ENCODE results near the gene RYR1.
"Not testable (repeated sequence)": the region's sequence is repeated elsewhere in the genome, so short reads cannot be mapped to it uniquely, and the experiment has no call there.

The RYR1 gene

DNA sequence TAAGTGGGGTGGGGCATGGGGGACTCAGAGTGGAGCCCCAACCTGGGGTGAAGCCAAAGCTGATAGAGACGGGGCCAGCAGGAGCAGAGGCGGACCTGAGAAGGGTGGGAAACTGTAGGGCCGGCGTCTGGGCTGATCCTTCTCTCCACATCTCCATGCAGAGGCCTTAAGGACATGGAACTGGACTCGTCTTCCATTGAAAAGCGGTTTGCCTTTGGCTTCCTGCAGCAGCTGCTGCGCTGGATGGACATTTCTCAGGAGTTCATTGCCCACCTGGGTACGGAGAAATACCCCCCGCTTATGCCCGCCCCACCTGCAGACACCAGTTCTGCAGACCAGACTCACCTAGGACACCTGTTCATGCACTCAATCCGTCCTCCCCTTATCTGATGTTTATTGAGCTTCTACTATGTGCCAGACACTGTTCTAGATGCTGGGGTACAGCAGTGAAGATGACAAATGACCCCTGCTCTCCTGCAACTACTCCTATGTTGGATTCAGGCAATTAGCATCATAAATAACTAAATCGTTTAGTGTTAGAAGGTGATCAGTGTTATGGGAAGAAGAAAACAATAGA is 74.1 kb downstream of the RYR1 start:
- WGBS, 2 experiments (ENCODE audit: insufficient coverage in 2 of 2), result 89 to 91% methylated on average over 10 of the region's 12 CpGs

DNA sequence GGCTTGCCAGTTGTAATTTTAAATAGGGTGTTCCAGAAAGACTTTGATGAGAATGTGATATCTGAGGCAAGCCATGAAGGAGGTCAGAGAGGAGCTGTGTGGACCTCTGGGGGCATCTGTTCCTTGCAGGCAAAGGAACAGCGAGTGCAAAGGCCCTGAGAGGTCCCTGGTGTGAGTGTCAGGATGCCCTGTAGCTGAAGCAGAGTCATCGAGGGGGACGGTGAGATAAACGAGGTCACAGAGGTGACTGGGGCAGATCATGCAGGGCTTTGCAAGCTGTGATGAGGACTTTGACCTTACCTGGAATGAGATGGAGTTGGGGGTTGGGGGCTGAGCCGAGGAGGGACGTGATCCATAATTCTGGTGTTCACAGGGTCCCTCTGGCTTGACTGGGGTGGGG is 75.0 kb downstream of the RYR1 start:
- Histone ChIP-seq H3K27ac (ENCODE audit: low read depth, low read length, severe bottlenecking) (no peak overlapping the region), H3K4me3 (ENCODE audit: extremely low read depth, insufficient read depth, low read length, poor library complexity, severe bottlenecking) (no peak overlapping the region), H3K9me3 (ENCODE audit: control insufficient read depth, low read length) (no peaks in the 10 kb centered on the region), H3K4me1 (ENCODE audit: control insufficient read depth, insufficient read depth, low read length, poor library complexity, severe bottlenecking) (no peaks in the 10 kb centered on the region), H3K36me3 (ENCODE audit: control insufficient read depth, insufficient read depth, low read length) (no peaks in the 10 kb centered on the region)
- 86 to 90% methylated on average over 5 to 6 of the region's 6 CpGs for WGBS, 2 experiments (ENCODE audit: insufficient coverage in 2 of 2)

More for the DNA sequence above, 74.1 kb downstream of the RYR1 start:
- Histone ChIP-seq H3K36me3 (ENCODE audit: control insufficient read depth, insufficient read depth, low read length) (no peaks in the 10 kb centered on the region), H3K4me1 (ENCODE audit: control insufficient read depth, insufficient read depth, low read length, poor library complexity, severe bottlenecking) (no peaks in the 10 kb centered on the region), H3K27ac (ENCODE audit: low read depth, low read length, severe bottlenecking) (no peak overlapping the region), H3K9me3 (ENCODE audit: control insufficient read depth, low read length) (no peaks in the 10 kb centered on the region), H3K4me3 (ENCODE audit: extremely low read depth, insufficient read depth, low read length, poor library complexity, severe bottlenecking) (no peak overlapping the region)

DNA sequence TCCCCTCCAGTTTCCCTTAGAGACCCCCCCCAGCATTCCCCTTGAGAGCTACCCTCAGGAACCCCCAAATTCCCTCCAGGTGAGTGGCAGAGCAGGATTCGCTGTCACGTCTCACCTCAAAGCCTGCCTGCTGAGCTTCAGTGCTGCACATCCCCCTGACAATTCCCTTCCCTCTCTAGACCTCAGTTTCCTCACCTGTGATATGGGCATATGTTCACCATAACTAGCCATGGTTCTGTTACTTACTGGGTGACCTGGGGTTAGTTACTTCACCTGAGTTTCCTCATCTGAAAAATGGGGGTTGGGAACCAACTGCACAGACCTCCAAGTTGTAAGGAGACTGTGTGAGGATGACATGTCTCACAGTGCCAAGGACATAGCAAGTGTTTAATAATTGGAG is 75.5 kb downstream of the RYR1 start:
- no peaks in the 10 kb centered on the region for H3K9me3 ChIP-seq (ENCODE audit: control insufficient read depth, low read length)

DNA sequence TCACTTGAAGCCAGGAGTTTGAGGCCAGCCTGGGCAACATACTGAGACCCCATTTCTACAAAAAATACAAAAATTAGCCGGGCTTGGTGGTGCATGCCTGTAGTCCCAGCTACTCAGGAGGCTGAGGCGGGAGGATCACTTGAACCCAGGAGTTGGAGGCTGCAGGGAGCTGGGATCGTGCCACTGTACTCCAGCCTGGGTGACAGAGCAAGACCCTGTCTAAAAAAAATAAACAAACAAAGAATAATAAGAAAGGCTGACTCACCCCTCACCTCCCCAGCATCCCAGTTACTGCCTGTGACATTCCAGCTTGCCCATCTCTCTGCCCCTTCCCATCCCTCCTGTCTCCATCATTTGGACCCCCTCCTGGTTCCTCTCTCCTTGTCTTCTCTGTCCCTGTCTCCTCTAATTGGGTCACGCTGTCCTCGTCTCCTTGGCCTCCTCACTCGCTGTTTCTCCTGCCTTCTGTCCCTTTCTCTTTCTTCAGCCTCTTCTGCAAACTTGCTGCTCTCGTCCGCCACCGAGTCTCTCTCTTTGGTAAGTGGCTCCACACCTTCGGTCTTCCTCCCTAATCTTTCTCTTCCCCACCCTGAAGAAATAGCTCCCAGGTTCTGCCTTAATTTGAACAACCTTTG is 77.7 kb downstream of the RYR1 start:
- H3K4me3 ChIP-seq (ENCODE audit: extremely low read depth, insufficient read depth, low read length, poor library complexity, severe bottlenecking), result no peak overlapping the region
- H3K36me3 ChIP-seq (ENCODE audit: control insufficient read depth, insufficient read depth, low read length), result no peaks in the 10 kb centered on the region
- H3K4me1 ChIP-seq (ENCODE audit: control insufficient read depth, insufficient read depth, low read length, poor library complexity, severe bottlenecking), result no peaks in the 10 kb centered on the region
- 90 to 91% methylated on average over 10 of the region's 10 CpGs for WGBS, 2 experiments (ENCODE audit: insufficient coverage in 2 of 2)
- no peak overlapping the region for H3K27ac ChIP-seq (ENCODE audit: low read depth, low read length, severe bottlenecking)
- no peaks in the 10 kb centered on the region for H3K9me3 ChIP-seq (ENCODE audit: control insufficient read depth, low read length)

More for the DNA sequence above, 75.5 kb downstream of the RYR1 start:
- Histone ChIP-seq H3K27ac (ENCODE audit: low read depth, low read length, severe bottlenecking) (no peak overlapping the region), H3K4me3 (ENCODE audit: extremely low read depth, insufficient read depth, low read length, poor library complexity, severe bottlenecking) (no peak overlapping the region), H3K4me1 (ENCODE audit: control insufficient read depth, insufficient read depth, low read length, poor library complexity, severe bottlenecking) (no peaks in the 10 kb centered on the region), H3K36me3 (ENCODE audit: control insufficient read depth, insufficient read depth, low read length) (no peaks in the 10 kb centered on the region)
- WGBS, 2 experiments (ENCODE audit: insufficient coverage in 2 of 2), result 91 to 92% methylated on average over 2 of the region's 2 CpGs

DNA sequence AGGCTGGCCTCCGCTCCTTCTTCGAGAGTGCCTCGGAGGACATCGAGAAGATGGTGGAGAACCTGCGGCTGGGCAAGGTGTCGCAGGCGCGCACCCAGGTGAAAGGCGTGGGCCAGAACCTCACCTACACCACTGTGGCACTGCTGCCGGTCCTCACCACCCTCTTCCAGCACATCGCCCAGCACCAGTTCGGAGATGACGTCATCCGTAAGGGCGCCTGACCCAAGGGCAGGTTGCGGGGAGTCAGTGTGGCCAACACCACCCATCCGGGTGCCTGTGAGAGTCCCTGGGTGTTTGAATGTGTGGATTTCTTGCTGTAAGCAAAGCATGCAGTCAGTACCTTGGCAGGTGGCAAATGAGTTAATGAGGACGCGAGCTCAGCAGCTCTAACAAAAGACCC is 78.8 kb downstream of the RYR1 start:
- 95 to 97% methylated on average over 19 of the region's 19 CpGs for WGBS, 2 experiments (ENCODE audit: insufficient coverage in 2 of 2)
- Histone ChIP-seq H3K27ac (ENCODE audit: low read depth, low read length, severe bottlenecking) (no peak overlapping the region), H3K9me3 (ENCODE audit: control insufficient read depth, low read length) (no peaks in the 10 kb centered on the region), H3K36me3 (ENCODE audit: control insufficient read depth, insufficient read depth, low read length) (no peaks in the 10 kb centered on the region), H3K4me1 (ENCODE audit: control insufficient read depth, insufficient read depth, low read length, poor library complexity, severe bottlenecking) (no peaks in the 10 kb centered on the region), H3K4me3 (ENCODE audit: extremely low read depth, insufficient read depth, low read length, poor library complexity, severe bottlenecking) (no peak overlapping the region)

DNA sequence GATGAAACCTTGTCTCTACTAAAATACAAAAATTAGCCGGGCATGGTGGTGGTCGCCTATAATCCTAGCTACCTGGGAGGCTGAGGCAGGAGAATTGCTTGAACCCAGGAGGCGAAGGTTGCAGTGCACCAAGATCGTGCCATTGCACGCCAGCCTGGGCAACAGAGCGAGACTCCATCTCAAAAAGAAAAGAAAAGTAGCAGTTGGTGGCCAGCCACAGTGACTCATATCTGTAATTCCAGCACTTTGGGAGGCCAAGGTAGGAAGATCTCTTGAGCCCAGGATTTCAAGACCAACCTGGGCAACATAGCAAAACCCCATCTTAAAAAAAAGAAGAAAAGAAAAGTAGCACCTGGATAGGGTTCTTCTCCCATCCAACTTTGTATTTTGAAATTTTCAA is 79.7 kb downstream of the RYR1 start:
- H3K4me1 ChIP-seq (ENCODE audit: control insufficient read depth, insufficient read depth, low read length, poor library complexity, severe bottlenecking); H3K4me3 ChIP-seq (ENCODE audit: extremely low read depth, insufficient read depth, low read length, poor library complexity, severe bottlenecking); H3K27ac ChIP-seq (ENCODE audit: low read depth, low read length, severe bottlenecking); H3K36me3 ChIP-seq (ENCODE audit: control insufficient read depth, insufficient read depth, low read length); H3K9me3 ChIP-seq (ENCODE audit: control insufficient read depth, low read length): not testable (repeated sequence)
- 92 to 96% methylated on average over 5 of the region's 6 CpGs for WGBS, 2 experiments (ENCODE audit: insufficient coverage in 2 of 2)

DNA sequence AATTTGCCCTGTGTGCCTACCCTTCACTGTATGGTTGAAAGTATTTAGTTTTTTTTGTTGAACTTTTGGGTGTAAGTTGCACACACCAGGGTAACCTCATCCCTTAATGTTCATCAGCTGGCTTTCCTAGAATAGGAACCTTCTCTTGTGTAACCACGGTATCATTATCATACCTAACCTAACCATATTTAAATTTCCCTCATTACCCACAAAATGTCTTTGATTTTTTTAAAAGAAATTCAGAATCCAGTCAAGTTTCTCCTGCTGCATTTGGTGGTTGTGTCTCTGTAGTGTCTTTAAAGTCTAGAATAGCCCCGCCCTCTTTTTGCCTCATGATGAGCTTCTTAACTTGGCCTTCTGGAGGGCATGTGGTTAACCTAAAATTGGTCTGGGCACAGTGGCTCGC is 80.3 kb downstream of the RYR1 start:
- no peaks in the 10 kb centered on the region for H3K9me3 ChIP-seq (ENCODE audit: control insufficient read depth, low read length)
- H3K36me3 ChIP-seq (ENCODE audit: control insufficient read depth, insufficient read depth, low read length), result no peaks in the 10 kb centered on the region
- no peak overlapping the region for H3K27ac ChIP-seq (ENCODE audit: low read depth, low read length, severe bottlenecking)
- no peaks in the 10 kb centered on the region for H3K4me1 ChIP-seq (ENCODE audit: control insufficient read depth, insufficient read depth, low read length, poor library complexity, severe bottlenecking)
- H3K4me3 ChIP-seq (ENCODE audit: extremely low read depth, insufficient read depth, low read length, poor library complexity, severe bottlenecking), result no peak overlapping the region
- WGBS, 2 experiments (ENCODE audit: insufficient coverage in 2 of 2), result 90 to 94% methylated on average over 2 of the region's 3 CpGs

DNA sequence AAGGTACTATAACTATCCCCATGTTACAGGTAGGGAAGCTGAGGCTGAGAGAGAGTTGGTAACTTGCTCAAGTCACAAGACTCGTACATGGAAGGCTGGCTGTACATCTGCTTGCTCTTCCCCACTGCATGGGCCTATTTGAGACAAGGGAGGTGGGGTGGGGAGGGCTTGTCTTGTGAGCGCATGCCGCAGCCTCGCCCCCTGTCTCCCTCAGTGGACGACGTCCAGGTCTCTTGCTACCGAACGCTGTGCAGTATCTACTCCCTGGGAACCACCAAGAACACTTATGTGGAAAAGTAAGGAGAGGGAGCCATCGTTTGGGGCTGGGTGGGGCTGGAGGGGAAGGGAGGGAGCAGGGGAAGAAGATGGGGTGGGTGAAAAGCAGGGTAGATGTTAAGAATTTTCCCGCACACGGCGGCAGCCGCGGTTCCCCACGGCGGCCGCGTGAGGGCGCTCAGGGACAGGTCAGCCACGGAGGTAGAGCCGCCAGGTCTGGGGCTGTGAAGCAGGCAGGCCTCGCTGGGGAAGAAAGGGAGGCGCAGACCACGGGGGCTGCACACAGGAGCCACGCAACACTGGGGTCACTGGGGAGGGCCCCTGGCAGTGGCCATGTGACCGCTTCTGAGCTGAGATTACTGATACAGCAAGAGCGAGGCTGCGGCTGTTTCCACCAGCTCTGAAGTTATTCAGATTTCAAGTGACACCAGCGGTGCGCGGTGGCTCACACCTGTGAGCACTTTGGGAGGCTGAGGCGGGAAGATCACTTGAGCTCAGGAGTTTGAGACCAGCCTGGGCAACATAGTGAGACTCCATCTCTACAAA is 81.5 kb downstream of the RYR1 start:
- no peaks in the 10 kb centered on the region for H3K4me1 ChIP-seq (ENCODE audit: control insufficient read depth, insufficient read depth, low read length, poor library complexity, severe bottlenecking)
- no peaks in the 10 kb centered on the region for H3K9me3 ChIP-seq (ENCODE audit: control insufficient read depth, low read length)
- no peaks in the 10 kb centered on the region for H3K36me3 ChIP-seq (ENCODE audit: control insufficient read depth, insufficient read depth, low read length)
- no peak overlapping the region for H3K27ac ChIP-seq (ENCODE audit: low read depth, low read length, severe bottlenecking)
- 32 to 46% methylated on average over 26 to 30 of the region's 32 CpGs for WGBS, 2 experiments (ENCODE audit: insufficient coverage in 2 of 2)
- no peak overlapping the region for H3K4me3 ChIP-seq (ENCODE audit: extremely low read depth, insufficient read depth, low read length, poor library complexity, severe bottlenecking)

DNA sequence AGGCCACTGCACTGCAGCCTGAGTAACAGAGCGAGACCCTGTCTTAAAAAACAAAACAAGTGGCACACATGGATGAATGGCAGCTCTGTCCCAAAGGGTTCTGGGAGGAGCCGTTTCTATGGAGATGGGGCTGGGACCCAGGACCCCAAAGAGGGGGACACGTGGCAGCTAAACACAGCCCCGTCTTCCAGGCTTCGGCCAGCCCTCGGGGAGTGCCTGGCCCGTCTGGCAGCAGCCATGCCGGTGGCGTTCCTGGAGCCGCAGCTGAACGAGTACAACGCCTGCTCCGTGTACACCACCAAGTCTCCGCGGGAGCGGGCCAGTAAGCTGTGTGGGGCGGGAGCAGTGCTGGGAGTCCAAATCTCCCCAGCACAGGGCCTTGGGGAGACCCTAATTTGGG is 82.4 kb downstream of the RYR1 start:
- Histone ChIP-seq H3K9me3 (ENCODE audit: control insufficient read depth, low read length) (no peaks in the 10 kb centered on the region), H3K4me3 (ENCODE audit: extremely low read depth, insufficient read depth, low read length, poor library complexity, severe bottlenecking) (no peak overlapping the region), H3K36me3 (ENCODE audit: control insufficient read depth, insufficient read depth, low read length) (no peaks in the 10 kb centered on the region), H3K4me1 (ENCODE audit: control insufficient read depth, insufficient read depth, low read length, poor library complexity, severe bottlenecking) (no peaks in the 10 kb centered on the region), H3K27ac (ENCODE audit: low read depth, low read length, severe bottlenecking) (no peak overlapping the region)
- 92 to 97% methylated on average over 17 of the region's 17 CpGs for WGBS, 2 experiments (ENCODE audit: insufficient coverage in 2 of 2)

DNA sequence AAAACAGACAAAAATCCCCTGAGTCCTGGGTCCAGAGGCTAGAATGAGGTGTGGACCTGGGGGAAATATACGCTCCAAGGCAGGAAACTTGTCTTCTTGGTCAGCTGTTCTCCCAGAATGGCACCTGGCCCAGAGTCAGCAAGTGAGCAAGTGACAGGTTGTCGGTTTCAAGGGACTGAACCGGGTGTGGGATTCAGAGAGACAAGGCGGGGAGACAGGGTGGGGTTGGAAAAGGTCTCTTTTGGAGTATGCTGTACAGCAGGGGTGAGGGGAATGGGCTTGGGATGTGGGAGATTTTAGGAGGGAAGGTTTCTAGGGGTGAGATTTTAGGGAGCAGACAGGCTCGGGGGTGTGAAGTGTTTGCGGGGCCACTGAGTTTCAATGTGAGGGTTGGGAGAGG is 83.3 kb downstream of the RYR1 start:
- WGBS, 2 experiments (ENCODE audit: insufficient coverage in 2 of 2), result 97 to 99% methylated on average over 6 of the region's 6 CpGs
- H3K36me3 ChIP-seq (ENCODE audit: control insufficient read depth, insufficient read depth, low read length), result no peaks in the 10 kb centered on the region
- H3K27ac ChIP-seq (ENCODE audit: low read depth, low read length, severe bottlenecking), result no peak overlapping the region
- H3K4me3 ChIP-seq (ENCODE audit: extremely low read depth, insufficient read depth, low read length, poor library complexity, severe bottlenecking), result no peak overlapping the region
- no peaks in the 10 kb centered on the region for H3K9me3 ChIP-seq (ENCODE audit: control insufficient read depth, low read length)
- no peaks in the 10 kb centered on the region for H3K4me1 ChIP-seq (ENCODE audit: control insufficient read depth, insufficient read depth, low read length, poor library complexity, severe bottlenecking)

DNA sequence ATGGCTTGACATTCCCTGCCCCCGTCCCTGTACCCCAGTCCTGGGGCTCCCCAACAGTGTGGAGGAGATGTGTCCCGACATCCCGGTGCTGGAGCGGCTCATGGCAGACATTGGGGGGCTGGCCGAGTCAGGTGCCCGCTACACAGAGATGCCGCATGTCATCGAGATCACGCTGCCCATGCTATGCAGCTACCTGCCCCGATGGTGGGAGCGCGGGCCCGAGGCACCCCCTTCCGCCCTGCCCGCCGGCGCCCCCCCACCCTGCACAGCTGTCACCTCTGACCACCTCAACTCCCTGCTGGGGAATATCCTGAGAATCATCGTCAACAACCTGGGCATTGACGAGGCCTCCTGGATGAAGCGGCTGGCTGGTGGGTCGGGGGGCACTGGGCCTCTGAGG is 83.8 kb downstream of the RYR1 start:
- Histone ChIP-seq H3K4me1 (ENCODE audit: control insufficient read depth, insufficient read depth, low read length, poor library complexity, severe bottlenecking) (no peaks in the 10 kb centered on the region), H3K4me3 (ENCODE audit: extremely low read depth, insufficient read depth, low read length, poor library complexity, severe bottlenecking) (no peak overlapping the region), H3K9me3 (ENCODE audit: control insufficient read depth, low read length) (no peaks in the 10 kb centered on the region), H3K27ac (ENCODE audit: low read depth, low read length, severe bottlenecking) (no peak overlapping the region), H3K36me3 (ENCODE audit: control insufficient read depth, insufficient read depth, low read length) (no peaks in the 10 kb centered on the region)
- WGBS, 2 experiments (ENCODE audit: insufficient coverage in 2 of 2), result 91 to 94% methylated on average over 17 to 21 of the region's 21 CpGs

Data from mesodermal cell (in vitro differentiated cells).